Upper lobe of left lung (tissue), 4 donors: ENCODE results near the gene CSPG4.
"Not testable (repeated sequence)": the region's sequence is repeated elsewhere in the genome, so short reads cannot be mapped to it uniquely, and the experiment has no call there.

Source experiments
- POLR2A ChIP-seq, 4 donors: fragments of 450-650 bp; IDR thresholded peaks; one replicate each; pipeline ENCODE4 v1.5.1; 2016 to 2017; ENCODE audit warnings: antibody characterized with exemption in 4 of 4, mild to moderate bottlenecking in 2 of 4
- POLR2AphosphoS5 ChIP-seq, 2 donors: sonication (generic); formaldehyde crosslinking; IDR thresholded peaks; one replicate each; pipeline ENCODE4 v1.5.1; 2017; ENCODE audit warnings: antibody characterized with exemption in 2 of 2
- TF ChIP-seq, protein P1 (sequence below), 6 experiments: fragments of 450-650 bp in 4 of 6; fragments of 200-600 bp in 2 of 6; sonication (generic) in 2 of 6; IDR thresholded peaks; one replicate each; pipeline ENCODE4 v1.5.1; 2016 to 2019; ENCODE audit warnings: antibody characterized with exemption in 6 of 6

DNA sequence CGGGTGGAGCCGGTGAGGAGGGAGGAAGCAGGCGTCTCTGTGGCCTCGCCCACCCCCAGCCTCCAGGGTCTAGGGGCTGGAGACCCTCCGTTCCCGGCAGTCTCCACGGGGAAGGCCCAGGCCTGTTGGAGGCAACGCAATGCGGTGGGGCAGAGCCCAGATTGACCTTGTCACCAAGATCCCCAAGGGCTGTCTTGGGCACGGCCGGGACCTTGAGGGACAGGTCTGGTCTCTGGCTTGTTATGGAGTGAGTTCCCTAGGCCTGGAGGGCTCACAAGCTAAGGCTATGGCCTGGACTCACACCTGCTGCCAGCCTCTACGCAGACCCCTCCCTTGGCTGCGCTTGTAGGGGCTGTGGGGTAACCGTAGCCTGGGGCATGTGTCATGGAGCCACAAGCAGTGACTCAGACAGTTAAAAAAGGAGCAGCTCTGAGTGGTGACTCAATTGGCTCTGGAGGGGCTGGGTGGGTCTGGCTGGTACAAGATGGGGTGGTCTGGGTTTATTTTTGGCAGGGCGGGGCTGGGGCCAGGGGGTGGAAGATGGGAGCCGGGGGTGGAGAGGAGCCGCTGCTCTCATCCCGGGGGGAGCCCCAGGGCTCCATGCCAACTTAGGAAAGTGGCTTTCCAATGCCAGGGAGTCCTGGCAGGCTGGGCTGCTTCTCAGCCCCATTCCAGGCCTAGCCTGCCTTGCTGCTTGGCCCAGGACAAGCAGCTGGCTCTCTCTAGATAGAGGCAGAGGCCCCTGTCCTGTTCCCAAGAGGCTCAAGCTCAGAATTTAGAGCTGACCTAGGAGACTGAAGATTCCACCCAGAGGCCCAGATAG, 9.0 kb downstream of the CSPG4 start:
- not testable (repeated sequence) for TF ChIP-seq POLR2A, POLR2AphosphoS5 (IDR thresholded peaks at IDR 0.05)
- TF ChIP-seq, protein P1, sequence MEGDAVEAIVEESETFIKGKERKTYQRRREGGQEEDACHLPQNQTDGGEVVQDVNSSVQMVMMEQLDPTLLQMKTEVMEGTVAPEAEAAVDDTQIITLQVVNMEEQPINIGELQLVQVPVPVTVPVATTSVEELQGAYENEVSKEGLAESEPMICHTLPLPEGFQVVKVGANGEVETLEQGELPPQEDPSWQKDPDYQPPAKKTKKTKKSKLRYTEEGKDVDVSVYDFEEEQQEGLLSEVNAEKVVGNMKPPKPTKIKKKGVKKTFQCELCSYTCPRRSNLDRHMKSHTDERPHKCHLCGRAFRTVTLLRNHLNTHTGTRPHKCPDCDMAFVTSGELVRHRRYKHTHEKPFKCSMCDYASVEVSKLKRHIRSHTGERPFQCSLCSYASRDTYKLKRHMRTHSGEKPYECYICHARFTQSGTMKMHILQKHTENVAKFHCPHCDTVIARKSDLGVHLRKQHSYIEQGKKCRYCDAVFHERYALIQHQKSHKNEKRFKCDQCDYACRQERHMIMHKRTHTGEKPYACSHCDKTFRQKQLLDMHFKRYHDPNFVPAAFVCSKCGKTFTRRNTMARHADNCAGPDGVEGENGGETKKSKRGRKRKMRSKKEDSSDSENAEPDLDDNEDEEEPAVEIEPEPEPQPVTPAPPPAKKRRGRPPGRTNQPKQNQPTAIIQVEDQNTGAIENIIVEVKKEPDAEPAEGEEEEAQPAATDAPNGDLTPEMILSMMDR (IDR thresholded peaks at IDR 0.05) = not testable (repeated sequence)
